Epithelial cell of proximal tubule (primary cell): ENCODE data around the gene ICAM2. TPM values are rescaled to one million over a fixed set of nuclear protein-coding genes. Genes with fewer than 3 reads are reported as not detected.

ENCODE experiments used
- DNase-seq: peaks from one replicate; pipeline ENCODE4 v3.0.0-alpha.2; 2011; ENCODE audit warnings: low read depth
- H3K4me3 ChIP-seq: 2 replicates; pipeline ENCODE4 v1.5.1; 2011; ENCODE audit warnings: low read depth, mild to moderate bottlenecking, low read length
- total RNA-seq: library from RNA; depleted of rRNA; stranded (reverse); fragments of >200 nt; gene quantifications from 2 replicates; pipeline ENCODE4 v1.2.3, GENCODE V29; 2015
- TF ChIP-seq, protein P1 (sequence below): conservative IDR thresholded peaks from 2 replicates; pipeline ENCODE4 v1.5.1; 2012; ENCODE audit warnings: low read depth, mild to moderate bottlenecking, low read length

The ICAM2 gene
- total RNA-seq, 1 donor from 2014 or later: 19.9 TPM

DNA sequence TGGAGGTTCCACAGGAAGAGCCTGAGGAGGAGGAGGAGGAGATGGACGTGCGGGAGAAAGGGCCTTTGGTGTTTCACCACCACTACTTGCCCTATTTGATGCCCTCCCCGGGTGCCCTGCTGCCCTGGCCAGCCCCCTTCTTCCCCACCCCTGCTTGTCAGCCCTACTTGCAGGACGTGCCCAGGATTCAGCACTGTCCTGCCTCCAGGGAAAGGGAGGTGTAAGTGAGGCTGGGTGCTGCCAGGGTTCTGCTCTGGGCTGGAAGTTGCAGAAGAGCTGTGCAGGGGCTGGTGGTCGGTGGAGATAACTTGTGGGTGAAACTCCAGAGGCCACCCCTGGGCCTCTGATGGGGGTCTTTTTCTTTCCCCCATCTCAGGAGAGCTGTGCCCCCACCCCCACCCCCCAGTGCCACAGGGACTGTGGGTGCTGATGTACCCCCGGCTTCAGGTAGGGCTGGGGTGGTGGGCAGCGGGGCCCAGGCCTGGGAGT is 19.3 kb downstream of the ICAM2 start:
- H3K4me3 ChIP-seq: no peak overlapping the region
- DNase-seq: no peak
- TF ChIP-seq, protein P1, sequence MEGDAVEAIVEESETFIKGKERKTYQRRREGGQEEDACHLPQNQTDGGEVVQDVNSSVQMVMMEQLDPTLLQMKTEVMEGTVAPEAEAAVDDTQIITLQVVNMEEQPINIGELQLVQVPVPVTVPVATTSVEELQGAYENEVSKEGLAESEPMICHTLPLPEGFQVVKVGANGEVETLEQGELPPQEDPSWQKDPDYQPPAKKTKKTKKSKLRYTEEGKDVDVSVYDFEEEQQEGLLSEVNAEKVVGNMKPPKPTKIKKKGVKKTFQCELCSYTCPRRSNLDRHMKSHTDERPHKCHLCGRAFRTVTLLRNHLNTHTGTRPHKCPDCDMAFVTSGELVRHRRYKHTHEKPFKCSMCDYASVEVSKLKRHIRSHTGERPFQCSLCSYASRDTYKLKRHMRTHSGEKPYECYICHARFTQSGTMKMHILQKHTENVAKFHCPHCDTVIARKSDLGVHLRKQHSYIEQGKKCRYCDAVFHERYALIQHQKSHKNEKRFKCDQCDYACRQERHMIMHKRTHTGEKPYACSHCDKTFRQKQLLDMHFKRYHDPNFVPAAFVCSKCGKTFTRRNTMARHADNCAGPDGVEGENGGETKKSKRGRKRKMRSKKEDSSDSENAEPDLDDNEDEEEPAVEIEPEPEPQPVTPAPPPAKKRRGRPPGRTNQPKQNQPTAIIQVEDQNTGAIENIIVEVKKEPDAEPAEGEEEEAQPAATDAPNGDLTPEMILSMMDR: no peak

DNA sequence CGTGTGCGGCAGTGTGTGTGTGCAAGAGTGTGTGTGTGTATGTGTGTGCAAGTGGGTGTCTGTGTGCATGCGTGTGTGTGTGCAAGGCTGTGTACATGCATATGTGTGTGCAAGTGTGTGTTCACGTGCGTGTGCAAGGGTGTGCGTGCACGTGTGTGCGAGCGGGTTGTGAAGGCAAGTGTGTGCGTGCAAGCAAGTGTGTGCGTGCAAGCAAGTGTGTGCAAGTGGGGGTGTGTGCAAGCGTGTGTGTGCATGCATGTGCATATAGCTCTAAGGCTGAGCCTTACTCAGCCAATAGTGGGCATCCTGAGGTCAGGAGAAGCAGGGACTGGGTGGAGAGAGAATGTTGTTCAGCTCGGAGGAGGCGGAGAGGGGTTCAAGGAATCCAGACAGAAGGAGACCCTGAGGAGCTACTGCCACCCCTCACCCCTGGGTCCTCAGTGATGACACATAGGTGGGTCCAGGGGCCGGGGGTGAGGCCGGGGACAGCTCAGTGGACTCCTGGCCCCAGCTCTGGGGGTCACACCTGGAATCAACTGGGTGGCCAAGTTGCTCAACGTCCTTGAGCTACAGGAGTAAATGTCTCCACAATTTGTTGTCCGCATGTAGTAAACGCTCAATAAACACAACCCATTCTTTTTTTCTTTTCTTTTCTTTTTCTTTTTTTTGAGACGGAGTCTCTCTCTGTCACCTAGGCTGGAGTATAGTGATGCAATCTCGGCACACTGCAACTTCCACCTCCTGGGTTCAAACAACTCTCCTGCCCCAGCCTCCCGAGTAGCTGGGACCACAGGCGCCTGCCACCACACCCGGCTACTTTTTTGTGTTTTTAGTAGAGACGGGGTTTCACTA is 20.5 kb downstream of the ICAM2 start:
- H3K4me3 ChIP-seq: no peak overlapping the region
- DNase-seq: no peak
- TF ChIP-seq, protein P1: no peak

DNA sequence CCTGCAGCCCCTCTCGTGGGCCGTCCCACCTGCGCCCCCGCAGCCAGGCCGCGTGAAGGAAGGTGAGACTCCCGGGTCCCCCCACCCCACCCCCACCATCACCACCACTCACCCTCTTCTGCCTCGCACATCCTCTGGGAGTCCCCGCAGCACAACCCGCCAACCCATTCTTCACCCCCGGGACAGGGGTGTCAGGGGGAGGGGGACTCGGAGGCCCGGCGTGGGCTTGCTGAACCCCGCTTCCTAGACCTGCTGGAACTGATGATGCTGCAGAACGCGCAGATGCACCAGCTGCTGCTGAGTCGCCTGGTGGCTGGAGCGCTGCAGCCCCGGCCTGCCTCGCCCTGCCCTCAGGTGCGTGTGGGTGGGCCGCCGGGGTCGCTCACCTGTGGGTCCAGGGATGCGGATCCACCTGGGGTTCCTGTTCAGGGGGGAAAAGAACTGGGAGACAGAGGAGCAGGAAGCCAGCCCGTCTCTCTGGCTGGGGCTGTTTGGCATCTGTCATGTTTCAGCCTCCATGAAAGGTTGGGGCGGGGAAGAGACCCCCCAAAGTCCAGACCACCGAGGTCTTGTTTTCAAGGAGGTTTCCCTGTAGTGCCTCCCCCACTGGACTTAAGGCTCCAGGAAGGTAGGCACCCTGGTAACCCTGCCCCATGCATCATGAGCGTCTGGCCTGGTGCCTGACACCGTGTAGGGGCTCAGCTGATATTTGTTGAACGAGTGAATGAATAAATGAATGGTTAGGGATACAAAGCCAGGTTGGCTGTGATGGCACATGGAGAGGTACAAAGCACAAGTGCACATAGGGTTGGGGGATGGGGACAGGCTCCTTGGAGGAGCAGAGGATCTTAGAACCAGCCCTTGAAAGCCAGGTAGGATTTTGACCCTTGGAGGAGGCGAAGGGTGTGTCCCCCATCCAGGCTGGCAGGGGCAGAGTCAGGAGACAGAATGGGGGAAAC is 21.4 kb downstream of the ICAM2 start:
- TF ChIP-seq, protein P1: no peak
- peak overlapping the region; percentile 65 for H3K4me3 ChIP-seq
- DNase-seq: no peak

DNA sequence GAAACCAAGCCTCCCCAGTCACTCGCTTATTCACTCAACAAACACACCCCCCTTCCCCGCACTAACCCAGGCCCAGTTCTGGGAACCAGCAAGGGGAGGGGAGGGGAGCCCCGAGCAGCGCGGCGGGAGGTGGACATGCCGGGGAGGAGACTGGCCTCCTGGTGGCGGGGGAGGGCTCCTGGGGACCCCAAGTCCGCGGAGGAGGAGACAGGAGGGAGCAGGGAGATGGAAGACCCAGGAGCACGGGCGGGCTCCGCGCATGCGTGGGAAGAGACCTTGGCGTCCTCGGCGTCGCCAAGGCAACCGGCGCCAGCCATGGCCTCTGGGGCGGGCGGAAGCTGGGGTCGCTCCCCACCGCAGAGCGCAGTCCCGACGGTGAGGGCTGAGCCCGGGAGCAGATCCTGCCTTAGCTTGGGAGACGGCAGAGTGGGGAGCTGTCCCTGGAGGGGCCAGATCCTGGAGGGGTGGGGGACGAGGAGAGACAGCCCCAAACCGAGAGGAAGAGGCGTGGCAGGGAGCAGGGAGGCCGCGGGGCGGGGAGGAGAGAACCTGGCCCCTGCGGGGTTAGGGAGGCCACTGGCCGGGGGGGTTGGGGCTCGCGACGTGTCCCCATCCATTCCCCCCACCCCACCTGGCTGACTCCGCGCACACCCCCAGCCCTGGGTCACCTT is 22.2 kb downstream of the ICAM2 start, which contains the start of gene PRR29:
Gene PRR29 (plus strand): TSS at position 302 of the 671 bp plus-strand sequence. CDS start 14 bp downstream, at position 316.
- TF ChIP-seq, protein P1: no peak
- DNase-seq: no peak

DNA sequence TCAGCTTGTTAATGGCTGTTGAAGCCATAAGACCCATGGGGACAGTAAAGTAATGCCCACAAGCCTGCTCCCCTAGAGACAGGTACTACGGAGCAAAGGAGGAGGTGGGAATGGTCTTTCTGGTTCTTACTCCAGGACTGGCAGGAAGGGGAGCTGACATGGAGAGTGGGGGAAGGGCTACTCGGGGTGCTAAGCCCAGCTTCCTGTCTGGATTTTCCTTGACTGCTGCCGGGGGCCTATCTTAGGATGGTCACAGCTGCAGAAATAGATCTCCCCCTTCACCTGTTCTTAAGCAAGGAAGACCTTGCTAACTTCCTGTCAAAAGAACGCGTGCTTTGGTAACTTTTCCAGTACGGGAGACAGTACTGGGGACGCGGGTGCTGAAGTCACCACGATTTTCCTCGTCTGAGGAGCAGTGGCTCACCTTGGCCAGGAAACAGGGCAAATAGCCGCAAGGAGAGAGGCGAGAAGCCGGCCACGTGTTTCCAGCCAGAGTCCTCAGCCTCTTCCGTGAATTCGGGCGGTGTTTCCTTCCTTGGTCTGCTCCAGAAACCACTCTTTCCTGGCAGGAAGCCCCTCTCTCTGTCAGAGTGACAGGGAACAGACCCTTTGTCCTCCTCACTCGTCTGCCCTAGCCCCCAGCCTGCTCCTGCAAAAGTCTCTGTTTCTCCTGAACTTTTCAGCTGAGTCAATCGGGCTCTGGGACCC is 22.9 kb downstream of the ICAM2 start:
- TF ChIP-seq, protein P1: no peak
- H3K4me3 ChIP-seq: peak overlapping the region; percentile 65
- no peak for DNase-seq

More for the DNA sequence above, 22.2 kb downstream of the ICAM2 start, which contains the start of gene PRR29:
- peak within 1 kb of the TSS; percentile 65 for H3K4me3 ChIP-seq
